Endothelial cell of umbilical vein (primary cell): ENCODE data around the gene OR1M1. TPM values are rescaled to one million over a fixed set of nuclear protein-coding genes. Genes with fewer than 3 reads are reported as not detected.

ENCODE experiments used
- BruUV-seq: library from RNA; stranded (reverse); fragments of 400-500 nt; replicated peaks from 2 replicates; lab custom pipeline; 2021; lab: Mats Ljungman, UMichigan
- CTCF ChIA-PET: fragments of 300-600, 350-600 bp; sonication (Branson Sonifier 250); formaldehyde crosslinking; loops from one replicate; lab custom pipeline; 2021; ENCODE audit warnings: antibody characterized with exemption, inconsistent platforms; lab: Charles Lee
- POLR2A ChIA-PET: fragments of 300-600, 350-600 bp; sonication (Branson Sonifier 250); formaldehyde crosslinking; loops from one replicate; lab custom pipeline; 2021; ENCODE audit warnings: antibody characterized with exemption, inconsistent platforms; lab: Charles Lee
- DNase-seq: peaks from one replicate; pipeline ENCODE4 v3.0.0-alpha.2; 2011; ENCODE audit warnings: low read depth, low spot score
- FAIRE-seq: peaks from 2 replicates; lab custom pipeline; 2011; peaks lifted over from hg19 to GRCh38; lab: Jason Lieb, UNC
- H2AFZ ChIP-seq: 2 replicates; pipeline ENCODE4 v1.6.0; 2012; ENCODE audit warnings: low read depth, low read length, control low read depth, inconsistent platforms
- H3K27ac ChIP-seq: 2 replicates; pipeline ENCODE4 v1.5.1; 2011; ENCODE audit warnings: low read depth, mild to moderate bottlenecking, control low read depth, low read length, moderate library complexity; ENCODE audit not compliant: insufficient read depth
- H3K27me3 ChIP-seq, 2 experiments: 2 replicates each; pipeline versions ENCODE4 v1.6.0 to v1.6.1; 2011; ENCODE audit warnings: low read length in 2 of 2, mixed read lengths in 1 of 2; ENCODE audit not compliant: control insufficient read depth in 2 of 2, insufficient read depth in 2 of 2
- H3K36me3 ChIP-seq, 2 experiments: 2 replicates in 1 of 2; 3 replicates in 1 of 2; pipeline ENCODE4 v1.5.1; 2011; ENCODE audit warnings: low read length in 2 of 2, mild to moderate bottlenecking in 1 of 2, moderate library complexity in 1 of 2; ENCODE audit not compliant: control insufficient read depth in 2 of 2, insufficient read depth in 2 of 2; ENCODE audit errors: extremely low read depth in 1 of 2
- H3K4me1 ChIP-seq: 3 replicates; pipeline ENCODE4 v1.5.1; 2011; ENCODE audit warnings: mild to moderate bottlenecking, low read length; ENCODE audit not compliant: control insufficient read depth, insufficient read depth; ENCODE audit errors: extremely low read depth
- H3K4me2 ChIP-seq: 2 replicates; pipeline ENCODE4 v1.6.1; 2011; ENCODE audit warnings: low read length, control low read depth, mixed read lengths; ENCODE audit not compliant: insufficient read depth
- H3K4me3 ChIP-seq, 3 experiments: fragments of 200-600 bp in 1 of 3; sonication (generic), shearing (Covaris generic) in 1 of 3; replicated peaks in 1 of 3; 2 replicates each; pipeline ENCODE4 v1.5.1; 2011 to 2016; ENCODE audit warnings: control low read depth in 3 of 3, low read length in 3 of 3, mild to moderate bottlenecking in 2 of 3, inconsistent platforms in 1 of 3, low read depth in 1 of 3, moderate library complexity in 1 of 3; ENCODE audit not compliant: insufficient read depth in 1 of 3
- H3K79me2 ChIP-seq: 2 replicates; pipeline ENCODE4 v1.6.0; 2012; ENCODE audit warnings: low read length, inconsistent platforms; ENCODE audit not compliant: control insufficient read depth, insufficient read depth
- H3K9ac ChIP-seq: replicated peaks from 2 replicates; pipeline ENCODE3; 2011; ENCODE audit warnings: low read length, control low read depth; ENCODE audit not compliant: insufficient read depth; ENCODE audit errors: extremely low read depth
- H3K9me1 ChIP-seq: replicated peaks from 3 replicates; pipeline ENCODE4 v1.6.0; 2011; ENCODE audit warnings: mild to moderate bottlenecking, low read length; ENCODE audit not compliant: control insufficient read depth, insufficient read depth; ENCODE audit errors: extremely low read depth
- H3K9me3 ChIP-seq: replicated peaks from 2 replicates; pipeline ENCODE4 v1.5.1; 2012; ENCODE audit warnings: low read length, inconsistent platforms; ENCODE audit not compliant: control insufficient read depth, insufficient read depth
- H4K20me1 ChIP-seq: replicated peaks from 2 replicates; pipeline ENCODE3; 2011; ENCODE audit warnings: mild to moderate bottlenecking, low read length; ENCODE audit not compliant: control insufficient read depth, insufficient read depth; ENCODE audit errors: extremely low read depth
- EZH2 ChIP-seq: IDR thresholded peaks from 2 replicates; pipeline ENCODE4 v1.6.1; 2012; ENCODE audit warnings: borderline replicate concordance, low read depth, mild to moderate bottlenecking, moderate library complexity, low read length, inconsistent platforms; ENCODE audit not compliant: severe bottlenecking
- FOS ChIP-seq: IDR thresholded peaks from 2 replicates; pipeline ENCODE4 v1.6.1; 2011; ENCODE audit warnings: mild to moderate bottlenecking, low read length, moderate library complexity, borderline replicate concordance; ENCODE audit not compliant: insufficient read depth
- MYC ChIP-seq: IDR thresholded peaks from one replicate; pipeline ENCODE4 v1.6.1; 2011; ENCODE audit warnings: mild to moderate bottlenecking, low read depth, low read length
- POLR2A ChIP-seq: IDR thresholded peaks from 2 replicates; pipeline ENCODE4 v1.6.1; 2012; ENCODE audit warnings: low read depth, mild to moderate bottlenecking, control low read depth, low read length
- dilution Hi-C: fragments of 300-500 bp; cut with MboI; formaldehyde crosslinking; loops from one replicate; pipeline ENCODE4 v1.15.0; 2019; ENCODE audit warnings: low sequenced_read_pairs; ENCODE audit not compliant: extremely low pct_ligation_motif_present
- intact Hi-C: fragments of 100-400 bp; cut with micrococcal nuclease; formaldehyde crosslinking; loops from one replicate; pipeline ENCODE4 v1.10.0; 2022
- polyA plus RNA-seq, 4 experiments: library from polyadenylated mRNA; depleted of rRNA in 3 of 4; stranded (reverse) in 3 of 4; unstranded in 1 of 4; fragments of >200 nt; gene quantifications; 2 replicates each; pipeline versions ENCODE4 v1.2.1 to v1.2.3, GENCODE V29; 2011 to 2012; ENCODE audit warnings: missing spikeins in 1 of 4
- small RNA-seq: library from RNA; depleted of rRNA; stranded (forward); fragments of <200 nt; gene quantifications from one replicate; pipeline ENCODE3, GENCODE V24; 2012; ENCODE audit warnings: low replicate concordance, low read depth; ENCODE audit not compliant: insufficient read depth, insufficient read length
- total RNA-seq: library from RNA; stranded (reverse); gene quantifications from 2 replicates; pipeline ENCODE4 v1.2.3, GENCODE V29; 2021

The OR1M1 gene
- total and polyA plus RNA-seq, 2 donors (not counting 3 experiments of a cell fraction or from before 2014, with no cell fraction given), result not detected

GRCh38 chr19:9144920-9145319, 58.1 kb downstream of the OR1M1 start:
- Histone ChIP-seq H3K9ac (no peak overlapping the region), H2AFZ (no peak overlapping the region), H3K9me3 (peaks cover 7% of the 10 kb centered on the region), H3K4me3 (no peak overlapping the region), H3K4me2 (no peak overlapping the region), H3K27ac (no peak overlapping the region), H3K27me3 (no peaks in the 10 kb centered on the region), H3K4me1 (peaks cover 8% of the 10 kb centered on the region), H3K36me3 (peaks cover 6 to 7% of the 10 kb centered on the region in 2 experiments), H3K79me2 (peaks cover 93% of the 10 kb centered on the region), H4K20me1 (no peaks in the 10 kb centered on the region), H3K9me1 (no peaks in the 10 kb centered on the region)
- ChIA-PET POLR2A (no interaction called here), CTCF (no interaction called here)
- intact Hi-C loops (no loop called here), dilution Hi-C loops (no loop called here)
- FAIRE-seq (no peak), DNase-seq (no peak)
- TF ChIP-seq EZH2, result no peak
- no peak for TF ChIP-seq POLR2A
- no peak for TF ChIP-seq MYC
- TF ChIP-seq FOS, result no peak
- no TSS peak for BruUV-seq

Small RNAs within 50 kb of the gene (small RNA-seq; reads per million reads assigned to genes)
- gene OR1M4P, result not detected

Other genes starting within 250 kb of the OR1M1 start
- gene MUC16, start 76.7 kb upstream of the OR1M1 start, total RNA-seq, result not detected in 2 replicates
- gene MUC16, start 76.7 kb upstream of the OR1M1 start, polyA plus RNA-seq, result not detected in 2 replicates
- not detected in 2 replicates for gene OR7G2, start 20.4 kb downstream of the OR1M1 start, total RNA-seq
- gene OR7G2, start 20.4 kb downstream of the OR1M1 start, polyA plus RNA-seq, result not detected in 2 replicates
- gene OR7G1, start 28.7 kb downstream of the OR1M1 start, total RNA-seq, result not detected in 2 replicates
- gene OR7G1, start 28.7 kb downstream of the OR1M1 start, polyA plus RNA-seq, result not detected in 2 replicates
- gene OR7G3, start 39.9 kb downstream of the OR1M1 start, total RNA-seq, result not detected in 2 replicates
- not detected in 2 replicates for gene OR7G3, start 39.9 kb downstream of the OR1M1 start, polyA plus RNA-seq
- gene ZNF317, start 53.3 kb downstream of the OR1M1 start, total RNA-seq, result 29.5 and 30.4 TPM in 2 replicates
- gene ZNF317, start 53.3 kb downstream of the OR1M1 start, polyA plus RNA-seq, result 13.8 and 14.2 TPM in 2 replicates
- not detected in 2 replicates for gene OR7D2, start 91.9 kb downstream of the OR1M1 start, total RNA-seq
- gene OR7D2, start 91.9 kb downstream of the OR1M1 start, polyA plus RNA-seq, result 0.05 TPM in 1 of 2 replicates, not detected in the other
- gene OR7D4, start 132.5 kb downstream of the OR1M1 start, total RNA-seq, result not detected in 2 replicates
- gene OR7D4, start 132.5 kb downstream of the OR1M1 start, polyA plus RNA-seq, result not detected in 2 replicates
- gene OR7E24, start 163.9 kb downstream of the OR1M1 start, total RNA-seq, result not detected in 2 replicates
- gene OR7E24, start 163.9 kb downstream of the OR1M1 start, polyA plus RNA-seq, result not detected in 2 replicates
- gene ZNF699, start 222.8 kb downstream of the OR1M1 start, total RNA-seq, result 3.9 and 4.7 TPM in 2 replicates
- 0.48 and 0.59 TPM in 2 replicates for gene ZNF699, start 222.8 kb downstream of the OR1M1 start, polyA plus RNA-seq
- 10.1 and 13.5 TPM in 2 replicates for gene ZNF559, start 237.1 kb downstream of the OR1M1 start, total RNA-seq
- gene ZNF559, start 237.1 kb downstream of the OR1M1 start, polyA plus RNA-seq, result 6.1 and 7.8 TPM in 2 replicates